SK-N-SH (cell line): Measurements from ENCODE around the gene CBLN3.

Experiments used
- CTCF ChIP-seq: fragments of 200-600 bp; sonication (generic); IDR thresholded peaks from 2 replicates; pipeline ENCODE4 v1.6.1; 2017; ENCODE audit warnings: antibody characterized with exemption, mild to moderate bottlenecking, moderate library complexity
- FOXJ3 ChIP-seq: sonication (generic); formaldehyde crosslinking; IDR thresholded peaks from 2 replicates; pipeline ENCODE4 v1.5.1; 2020; ENCODE audit warnings: mild to moderate bottlenecking, missing genetic modification reagents
- FOXM1 ChIP-seq: IDR thresholded peaks from 2 replicates; pipeline ENCODE4 v1.4.0; 2012; ENCODE audit warnings: low read depth, mild to moderate bottlenecking
- GATA2 ChIP-seq: sonication (generic); formaldehyde crosslinking; IDR thresholded peaks from 2 replicates; pipeline ENCODE4 v1.5.0; 2020; ENCODE audit warnings: mild to moderate bottlenecking, missing genetic modification reagents
- MAX ChIP-seq: IDR thresholded peaks from 2 replicates; pipeline ENCODE4 v1.4.0; 2012; ENCODE audit warnings: low read depth
- MEF2A ChIP-seq: IDR thresholded peaks from 2 replicates; pipeline ENCODE4 v1.4.0; 2012; ENCODE audit warnings: low read depth, borderline replicate concordance
- NFIC ChIP-seq: IDR thresholded peaks from 2 replicates; pipeline ENCODE4 v1.4.0; 2012; ENCODE audit warnings: borderline replicate concordance
- REST ChIP-seq: IDR thresholded peaks from 2 replicates; pipeline ENCODE4 v1.6.1; 2012; ENCODE audit warnings: mild to moderate bottlenecking, low read depth, low read length, moderate library complexity
- SIN3A ChIP-seq: IDR thresholded peaks from 2 replicates; pipeline ENCODE4 v1.6.1; 2012; ENCODE audit warnings: low read depth, mild to moderate bottlenecking, low read length, moderate library complexity, borderline replicate concordance
- USF2 ChIP-seq: fragments of 150-350 bp; IDR thresholded peaks from 2 replicates; pipeline ENCODE4 v1.6.1; 2017; ENCODE audit warnings: antibody characterized with exemption, low read length, low read depth, borderline replicate concordance
- YY1 ChIP-seq: IDR thresholded peaks from 2 replicates; pipeline ENCODE4 v1.4.0; 2012; ENCODE audit warnings: low read depth, mild to moderate bottlenecking
- ZBTB33 ChIP-seq: IDR thresholded peaks from 2 replicates; pipeline ENCODE4 v1.4.0; 2012; ENCODE audit warnings: low read depth, borderline replicate concordance

- TF ChIP-seq MEF2A (no peak), REST (no peak), NFIC (no peak), ZBTB33 (no peak), SIN3A (no peak), FOXM1 (no peak), YY1 (no peak), USF2 (no peak), MAX (no peak), CTCF (no peak), FOXJ3 (CRISPR knock-in tag) (no peak), GATA2 (CRISPR knock-in tag) (no peak)
Observed at GRCh38 chr14:24426912-24427536, 2.4 kb downstream of the CBLN3 start.
